Cardiac fibroblast (primary cell): Measurements from ENCODE around the gene TTC29.

Experiments
- DNase-seq, 2 donors: peaks; one replicate each; pipeline versions ENCODE4 v3.0.0 to v3.0.0-alpha.2; 2010; ENCODE audit warnings: low read depth in 2 of 2
- H3K4me3 ChIP-seq, 2 donors: replicated peaks in 1 of 2; 1 replicate in 1 of 2; 2 replicates in 1 of 2; pipeline ENCODE4 v1.5.1; 2011; ENCODE audit warnings: low read depth in 2 of 2, low read length in 2 of 2, mild to moderate bottlenecking in 2 of 2, moderate library complexity in 1 of 2
- TF ChIP-seq, protein P1 (sequence below): IDR thresholded peaks from one replicate; pipeline ENCODE4 v1.5.1; 2011; ENCODE audit warnings: low read depth, mild to moderate bottlenecking, low read length, inconsistent platforms

TTC29 gene, protein sequence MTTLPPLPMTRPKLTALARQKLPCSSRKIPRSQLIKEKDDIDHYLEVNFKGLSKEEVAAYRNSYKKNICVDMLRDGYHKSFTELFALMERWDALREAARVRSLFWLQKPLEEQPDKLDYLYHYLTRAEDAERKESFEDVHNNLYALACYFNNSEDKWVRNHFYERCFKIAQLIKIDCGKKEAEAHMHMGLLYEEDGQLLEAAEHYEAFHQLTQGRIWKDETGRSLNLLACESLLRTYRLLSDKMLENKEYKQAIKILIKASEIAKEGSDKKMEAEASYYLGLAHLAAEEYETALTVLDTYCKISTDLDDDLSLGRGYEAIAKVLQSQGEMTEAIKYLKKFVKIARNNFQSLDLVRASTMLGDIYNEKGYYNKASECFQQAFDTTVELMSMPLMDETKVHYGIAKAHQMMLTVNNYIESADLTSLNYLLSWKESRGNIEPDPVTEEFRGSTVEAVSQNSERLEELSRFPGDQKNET

DNA sequence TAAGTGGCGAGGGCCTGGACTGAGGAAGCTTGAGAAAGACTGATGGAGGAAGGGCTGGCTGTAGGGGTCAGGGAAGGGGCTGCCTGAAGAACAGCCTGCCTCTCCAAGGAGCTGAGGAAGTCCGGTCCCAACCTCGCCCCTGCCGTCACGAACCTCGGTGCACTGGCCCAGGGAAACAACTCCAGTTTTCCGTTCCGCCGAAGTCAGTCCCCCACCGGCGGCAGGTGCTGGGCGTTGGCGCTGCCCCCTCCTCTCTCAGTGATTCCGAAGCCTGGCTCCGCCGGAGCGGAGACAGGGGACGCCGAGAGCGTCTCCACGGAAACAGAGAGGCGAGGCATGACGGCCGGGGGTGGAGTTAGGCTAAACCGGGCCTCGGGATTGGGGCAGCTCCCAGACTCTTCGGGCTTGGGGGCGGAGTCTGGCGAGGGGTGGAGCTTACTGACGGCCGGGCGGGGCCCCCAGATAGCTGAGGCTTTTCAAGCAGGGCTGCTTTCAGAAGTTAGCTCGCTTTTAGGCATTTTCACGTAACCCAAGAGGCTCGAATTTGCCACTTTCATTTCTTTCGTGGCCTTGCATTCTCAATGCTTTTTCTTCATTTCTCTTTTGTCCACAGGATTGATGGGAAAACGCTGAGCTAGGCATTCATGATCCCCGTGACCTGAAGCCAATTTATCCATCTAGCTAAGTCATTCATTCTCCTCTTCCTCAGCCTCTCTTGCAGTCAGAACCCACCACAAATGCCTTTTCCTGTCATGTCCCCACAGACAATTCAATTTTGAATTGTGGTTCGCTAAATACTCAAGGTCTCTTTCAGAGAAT, at the start of gene TTC29:
TTC29 (minus strand) TSS at position 309 of the 819 bp plus-strand sequence. CDS start 5,969 bp downstream, outside the sequence.
- peak; percentile 86 to 87 for DNase-seq
- peak within 1 kb of the TSS; percentile 54 to 62 for H3K4me3 ChIP-seq
- TF ChIP-seq, protein P1, sequence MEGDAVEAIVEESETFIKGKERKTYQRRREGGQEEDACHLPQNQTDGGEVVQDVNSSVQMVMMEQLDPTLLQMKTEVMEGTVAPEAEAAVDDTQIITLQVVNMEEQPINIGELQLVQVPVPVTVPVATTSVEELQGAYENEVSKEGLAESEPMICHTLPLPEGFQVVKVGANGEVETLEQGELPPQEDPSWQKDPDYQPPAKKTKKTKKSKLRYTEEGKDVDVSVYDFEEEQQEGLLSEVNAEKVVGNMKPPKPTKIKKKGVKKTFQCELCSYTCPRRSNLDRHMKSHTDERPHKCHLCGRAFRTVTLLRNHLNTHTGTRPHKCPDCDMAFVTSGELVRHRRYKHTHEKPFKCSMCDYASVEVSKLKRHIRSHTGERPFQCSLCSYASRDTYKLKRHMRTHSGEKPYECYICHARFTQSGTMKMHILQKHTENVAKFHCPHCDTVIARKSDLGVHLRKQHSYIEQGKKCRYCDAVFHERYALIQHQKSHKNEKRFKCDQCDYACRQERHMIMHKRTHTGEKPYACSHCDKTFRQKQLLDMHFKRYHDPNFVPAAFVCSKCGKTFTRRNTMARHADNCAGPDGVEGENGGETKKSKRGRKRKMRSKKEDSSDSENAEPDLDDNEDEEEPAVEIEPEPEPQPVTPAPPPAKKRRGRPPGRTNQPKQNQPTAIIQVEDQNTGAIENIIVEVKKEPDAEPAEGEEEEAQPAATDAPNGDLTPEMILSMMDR = no peak

DNA sequence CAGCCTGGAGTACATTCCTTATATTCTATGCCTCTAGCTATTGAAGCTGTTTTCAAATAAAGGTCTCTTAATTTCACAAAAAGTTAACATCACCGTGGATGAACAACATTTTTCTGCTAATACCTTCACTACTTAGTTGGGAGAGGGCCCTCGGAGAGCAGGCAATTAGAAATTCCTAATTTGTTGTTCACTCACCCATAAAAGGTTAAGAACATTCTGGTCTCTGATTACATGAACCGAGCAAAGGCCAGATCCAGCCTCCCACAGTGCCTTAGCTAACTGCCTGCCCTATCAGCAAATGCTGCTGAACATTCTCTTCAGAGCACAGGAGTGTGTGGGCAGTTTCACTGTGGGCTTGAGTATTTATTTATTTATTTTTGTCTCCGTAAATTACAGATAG, 36.0 kb upstream of the TTC29 start:
- DNase-seq = peak; percentile 25 to 43
- H3K4me3 ChIP-seq = no peak overlapping the region
- TF ChIP-seq, protein P1 = no peak

DNA sequence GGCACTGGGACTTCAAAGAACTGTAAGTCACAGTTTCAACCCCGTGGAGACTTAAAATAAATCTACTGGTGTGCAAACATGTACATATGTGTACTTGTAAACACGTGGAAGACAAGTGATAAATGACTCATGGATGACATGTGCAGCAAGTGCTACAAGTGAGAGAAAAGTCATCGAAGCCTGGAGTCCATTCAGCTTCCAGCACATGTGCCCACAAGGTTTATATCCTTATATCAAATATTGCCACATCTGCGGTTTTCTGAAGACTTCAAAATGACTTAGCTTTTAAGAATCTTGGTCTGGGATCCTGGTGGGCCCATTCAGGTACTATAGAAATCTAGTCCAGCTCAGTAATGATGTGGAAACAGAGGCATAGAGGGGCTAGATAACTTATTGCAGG, 33.0 kb upstream of the TTC29 start:
- DNase-seq = no peak
- TF ChIP-seq, protein P1 = no peak
- H3K4me3 ChIP-seq = no peak overlapping the region

DNA sequence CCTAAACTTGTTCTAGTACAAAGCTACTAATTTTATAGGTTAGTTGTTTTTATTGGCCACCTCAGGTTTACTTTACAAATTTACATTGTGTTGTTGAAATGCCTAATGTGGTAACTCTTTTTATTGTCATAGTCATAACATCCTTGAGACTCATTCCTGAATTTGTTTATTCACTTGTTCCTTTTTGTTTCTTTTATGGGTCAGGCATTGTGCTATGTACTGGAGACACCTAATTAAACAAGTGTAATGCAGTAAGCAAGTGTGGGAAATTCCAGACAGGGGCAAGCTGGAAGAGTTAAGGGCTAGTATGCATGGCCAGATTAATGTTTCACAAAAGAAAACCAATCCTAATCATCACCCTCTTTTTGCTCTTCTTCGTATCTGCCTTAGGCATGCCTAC, 30.5 kb upstream of the TTC29 start:
- TF ChIP-seq, protein P1 = no peak
- no peak for DNase-seq
- no peak overlapping the region for H3K4me3 ChIP-seq

DNA sequence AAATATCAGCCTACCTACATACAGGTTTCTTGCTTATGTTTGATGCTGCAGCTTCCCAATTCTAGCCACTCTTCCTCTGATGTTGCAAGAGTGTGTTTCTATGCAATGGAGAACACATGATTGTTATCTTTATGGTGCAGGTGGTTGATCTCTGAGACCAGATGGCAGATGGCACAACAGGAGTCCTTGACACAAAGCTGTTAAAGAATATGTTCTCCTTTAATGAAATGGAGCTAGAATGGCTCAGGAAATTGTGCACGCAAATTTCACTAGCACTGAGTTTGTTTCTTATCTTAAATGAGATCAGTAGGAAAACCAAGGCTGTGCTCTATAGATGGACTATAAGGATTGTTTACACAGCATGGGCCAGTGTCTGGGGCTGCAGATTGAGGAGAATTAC, 29.9 kb upstream of the TTC29 start:
- H3K4me3 ChIP-seq = no peak overlapping the region
- TF ChIP-seq, protein P1 = no peak
- DNase-seq = no peak

DNA sequence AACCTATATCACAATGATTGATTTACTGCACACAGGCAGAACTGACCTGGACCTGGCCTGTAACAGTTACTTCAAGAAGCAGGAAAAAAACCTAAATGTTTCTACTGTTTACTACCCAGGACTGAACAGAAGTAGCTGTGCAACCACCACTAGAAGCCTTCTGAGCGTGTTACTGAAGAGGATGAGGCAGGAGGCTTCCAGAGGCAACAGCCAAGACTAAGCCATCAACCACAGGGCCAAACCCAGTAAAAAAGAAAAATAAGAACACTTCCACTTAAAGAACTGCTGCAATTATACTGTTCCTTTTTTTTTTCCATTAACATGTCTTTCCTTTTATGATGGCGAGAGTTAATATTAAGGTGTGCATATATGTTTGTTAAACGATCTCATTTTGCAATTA, 29.4 kb upstream of the TTC29 start:
- H3K4me3 ChIP-seq = no peak overlapping the region
- DNase-seq = no peak
- TF ChIP-seq, protein P1 = no peak
